CD14-positive monocyte (primary cell): Measurements from ENCODE around the gene RASGRP2. TPM values are rescaled to one million over a fixed set of nuclear protein-coding genes. Genes with fewer than 3 reads are reported as not detected.

ENCODE experiments used
- DNase-seq, 3 donors: peaks; one replicate each; pipeline ENCODE4 v3.0.0-alpha.2; 2011 to 2022
- H2AFZ ChIP-seq: 2 replicates; pipeline ENCODE4 v1.6.0; 2012; ENCODE audit warnings: mild to moderate bottlenecking, low read depth, low read length, inconsistent platforms; ENCODE audit not compliant: insufficient read depth, poor library complexity, severe bottlenecking
- H3K27ac ChIP-seq, 2 donors: 1 replicate in 1 of 2; 2 replicates in 1 of 2; pipeline ENCODE4 v1.5.1; 2012 to 2013; ENCODE audit warnings: low read length in 2 of 2, control low read depth in 1 of 2, inconsistent platforms in 1 of 2, low read depth in 1 of 2, mild to moderate bottlenecking in 1 of 2
- H3K27me3 ChIP-seq, 2 donors: one replicate each; pipeline versions ENCODE4 v1.6.0 to v1.6.1; 2011 to 2013; ENCODE audit warnings: low read length in 2 of 2; ENCODE audit not compliant: control insufficient read depth in 2 of 2, insufficient read depth in 2 of 2
- H3K36me3 ChIP-seq, 2 donors: replicated peaks in 1 of 2; 1 replicate in 1 of 2; 2 replicates in 1 of 2; pipeline versions ENCODE4 v1.5.1 to v1.6.1; 2012 to 2013; ENCODE audit warnings: low read length in 2 of 2, control low read depth in 1 of 2, inconsistent platforms in 1 of 2, mild to moderate bottlenecking in 1 of 2; ENCODE audit not compliant: insufficient read depth in 2 of 2, control insufficient read depth in 1 of 2
- H3K4me1 ChIP-seq, 2 donors: 1 replicate in 1 of 2; 2 replicates in 1 of 2; pipeline versions ENCODE4 v1.5.1 to v1.6.1; 2012 to 2013; ENCODE audit warnings: low read length in 2 of 2, control low read depth in 1 of 2, inconsistent platforms in 1 of 2, mild to moderate bottlenecking in 1 of 2, moderate library complexity in 1 of 2; ENCODE audit not compliant: insufficient read depth in 2 of 2, control insufficient read depth in 1 of 2
- H3K4me2 ChIP-seq: replicated peaks from 2 replicates; pipeline ENCODE3; 2012; ENCODE audit warnings: low read length, moderate library complexity, mild to moderate bottlenecking; ENCODE audit not compliant: poor library complexity, severe bottlenecking; ENCODE audit errors: extremely low read depth
- H3K4me3 ChIP-seq, 3 experiments: fragments of 200-600 bp in 1 of 3; sonication (generic) in 1 of 3; replicated peaks in 1 of 3; 1 replicate in 2 of 3; 2 replicates in 1 of 3; pipeline ENCODE4 v1.5.1; 2011 to 2013; ENCODE audit warnings: low read length in 3 of 3, mild to moderate bottlenecking in 3 of 3, control low read depth in 2 of 3, low read depth in 2 of 3, inconsistent platforms in 1 of 3, moderate library complexity in 1 of 3
- H3K79me2 ChIP-seq: 2 replicates; pipeline ENCODE4 v1.6.0; 2012; ENCODE audit warnings: mild to moderate bottlenecking, control low read depth, inconsistent platforms, low read length, moderate library complexity; ENCODE audit not compliant: insufficient read depth
- H3K9ac ChIP-seq: 2 replicates; pipeline ENCODE4 v1.6.0; 2017; ENCODE audit warnings: low read length, mild to moderate bottlenecking; ENCODE audit not compliant: insufficient read depth, poor library complexity, severe bottlenecking
- H3K9me3 ChIP-seq, 2 donors: replicated peaks in 1 of 2; 1 replicate in 1 of 2; 2 replicates in 1 of 2; pipeline versions ENCODE4 v1.5.1 to v1.6.1; 2012 to 2013; ENCODE audit warnings: low read length in 2 of 2, control low read depth in 1 of 2; ENCODE audit not compliant: control insufficient read depth in 1 of 2, insufficient read depth in 1 of 2
- H4K20me1 ChIP-seq: 2 replicates; pipeline ENCODE4 v1.6.0; 2012; ENCODE audit warnings: mild to moderate bottlenecking, low read length, control low read depth, moderate library complexity; ENCODE audit not compliant: insufficient read depth
- H3K27ac Mint-ChIP-seq, 7 donors: one replicate each; pipeline ENCODE4 v1.8.0; 2020; ENCODE audit warnings: mild to moderate bottlenecking in 7 of 7, mixed read lengths in 7 of 7, moderate library complexity in 6 of 7, inconsistent platforms in 2 of 7
- H3K27me3 Mint-ChIP-seq, 3 donors: one replicate each; pipeline ENCODE4 v1.8.0; 2021 to 2022; ENCODE audit warnings: low read depth in 3 of 3, mild to moderate bottlenecking in 3 of 3, mixed read lengths in 3 of 3, moderate library complexity in 3 of 3, inconsistent platforms in 1 of 3
- H3K36me3 Mint-ChIP-seq, 2 donors: one replicate each; pipeline ENCODE4 v1.8.0; 2020; ENCODE audit warnings: mixed read lengths in 2 of 2, inconsistent platforms in 1 of 2, mild to moderate bottlenecking in 1 of 2
- H3K4me1 Mint-ChIP-seq: one replicate; pipeline ENCODE4 v1.8.0; 2020; ENCODE audit warnings: mild to moderate bottlenecking, mixed read lengths
- H3K4me3 Mint-ChIP-seq, 2 donors: one replicate each; pipeline ENCODE4 v1.8.0; 2020; ENCODE audit warnings: mild to moderate bottlenecking in 2 of 2, mixed read lengths in 2 of 2, moderate library complexity in 1 of 2
- H3K9me3 Mint-ChIP-seq, 7 donors: one replicate each; pipeline ENCODE4 v1.8.0; 2020 to 2022; ENCODE audit warnings: mixed read lengths in 7 of 7, mild to moderate bottlenecking in 6 of 7, moderate library complexity in 6 of 7, inconsistent platforms in 2 of 7
- WGBS: methylation state at CpG from one replicate; pipeline ENCODE4 v1.1.5; 2013; ENCODE audit warnings: missing lambda C conversion rate; ENCODE audit not compliant: insufficient coverage; 5-methylcytosine and 5-hydroxymethylcytosine counted together
- intact Hi-C, 2 donors: fragments of 100-400 bp; cut with micrococcal nuclease; formaldehyde crosslinking; loops; one replicate each; pipeline versions ENCODE4 v1.15.0 to v1.15.1; 2023
- polyA plus RNA-seq, 3 donors: library from polyadenylated mRNA; depleted of rRNA in 1 of 3; unstranded in 2 of 3; stranded (reverse) in 1 of 3; fragments of 300-500 nt in 2 of 3; fragments of >200 nt in 1 of 3; fragmentation: Illumina TruSeq in 2 of 3; gene quantifications; 1 replicate in 2 of 3; 2 replicates in 1 of 3; pipeline ENCODE4 v1.2.3, GENCODE V29; 2012 to 2021
- TF ChIP-seq, protein P1 (sequence below): fragments of 200-600 bp; IDR thresholded peaks from one replicate; pipeline ENCODE4 v1.8.0; 2022; ENCODE audit warnings: antibody characterized with exemption, mild to moderate bottlenecking

RASGRP2 gene
- polyA plus RNA-seq, 3 donors, result 67.6 to 242 (median 68.8) TPM

GRCh38 chr11:64698427-64698826 lies 45.5 kb downstream of the RASGRP2 start:
- no CpG with 5 or more reads among the region's 1 CpG for WGBS
- H3K9ac ChIP-seq, result no peak overlapping the region
- H2AFZ ChIP-seq, result no peak overlapping the region
- no peaks in the 10 kb centered on the region for H3K4me1 ChIP-seq
- TF ChIP-seq, protein P1, sequence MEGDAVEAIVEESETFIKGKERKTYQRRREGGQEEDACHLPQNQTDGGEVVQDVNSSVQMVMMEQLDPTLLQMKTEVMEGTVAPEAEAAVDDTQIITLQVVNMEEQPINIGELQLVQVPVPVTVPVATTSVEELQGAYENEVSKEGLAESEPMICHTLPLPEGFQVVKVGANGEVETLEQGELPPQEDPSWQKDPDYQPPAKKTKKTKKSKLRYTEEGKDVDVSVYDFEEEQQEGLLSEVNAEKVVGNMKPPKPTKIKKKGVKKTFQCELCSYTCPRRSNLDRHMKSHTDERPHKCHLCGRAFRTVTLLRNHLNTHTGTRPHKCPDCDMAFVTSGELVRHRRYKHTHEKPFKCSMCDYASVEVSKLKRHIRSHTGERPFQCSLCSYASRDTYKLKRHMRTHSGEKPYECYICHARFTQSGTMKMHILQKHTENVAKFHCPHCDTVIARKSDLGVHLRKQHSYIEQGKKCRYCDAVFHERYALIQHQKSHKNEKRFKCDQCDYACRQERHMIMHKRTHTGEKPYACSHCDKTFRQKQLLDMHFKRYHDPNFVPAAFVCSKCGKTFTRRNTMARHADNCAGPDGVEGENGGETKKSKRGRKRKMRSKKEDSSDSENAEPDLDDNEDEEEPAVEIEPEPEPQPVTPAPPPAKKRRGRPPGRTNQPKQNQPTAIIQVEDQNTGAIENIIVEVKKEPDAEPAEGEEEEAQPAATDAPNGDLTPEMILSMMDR, result no peak
- no peaks in the 10 kb centered on the region for H3K9me3 ChIP-seq
- H4K20me1 ChIP-seq, result no peaks in the 10 kb centered on the region
- DNase-seq, result no peak
- H3K27me3 Mint-ChIP-seq, result peaks cover 7 to 27% (median 21%) of the 10 kb centered on the region in 3 donors
- H3K79me2 ChIP-seq, result no peaks in the 10 kb centered on the region
- no peak overlapping the region for H3K27ac ChIP-seq
- H3K4me3 ChIP-seq, result no peak overlapping the region
- H3K27ac Mint-ChIP-seq, result no peak overlapping the region
- H3K36me3 ChIP-seq, result no peaks in the 10 kb centered on the region
- no peak overlapping the region for H3K4me2 ChIP-seq
- H3K27me3 ChIP-seq, result peaks cover under 1 to 5% of the 10 kb centered on the region in 2 donors
- H3K36me3 Mint-ChIP-seq, result no peaks in the 10 kb centered on the region
- peaks cover under 1% of the 10 kb centered on the region for H3K4me1 Mint-ChIP-seq
- H3K9me3 Mint-ChIP-seq, result peaks cover 0 to 2% (median 0%) of the 10 kb centered on the region in 7 donors
- intact Hi-C loops, result no loop called here
- no peak overlapping the region for H3K4me3 Mint-ChIP-seq

GRCh38 chr11:64697663-64698375 lies 46.1 kb downstream of the RASGRP2 start:
- Mint-ChIP-seq H3K4me3 (no peak overlapping the region), H3K9me3 (peaks cover 0 to 2% (median 0%) of the 10 kb centered on the region in 7 donors), H3K27ac (no peak overlapping the region), H3K36me3 (no peaks in the 10 kb centered on the region), H3K4me1 (peaks cover 7% of the 10 kb centered on the region), H3K27me3 (peaks cover 13 to 33% (median 27%) of the 10 kb centered on the region in 3 donors)
- H4K20me1 ChIP-seq, result no peaks in the 10 kb centered on the region
- H3K79me2 ChIP-seq, result no peaks in the 10 kb centered on the region
- peaks cover 4 to 5% of the 10 kb centered on the region in 2 donors for H3K4me1 ChIP-seq
- WGBS, result 95% methylated on average over 6 of the region's 7 CpGs
- intact Hi-C loops, result no loop called here
- H3K9me3 ChIP-seq, result no peaks in the 10 kb centered on the region
- H3K9ac ChIP-seq, result no peak overlapping the region
- no peak overlapping the region for H2AFZ ChIP-seq
- H3K27ac ChIP-seq, result no peak overlapping the region
- no peak overlapping the region for H3K4me3 ChIP-seq
- TF ChIP-seq, protein P1, result no peak
- H3K27me3 ChIP-seq, result peaks cover 4 to 11% of the 10 kb centered on the region in 2 donors
- no peaks in the 10 kb centered on the region for H3K36me3 ChIP-seq
- H3K4me2 ChIP-seq, result no peak overlapping the region
- no peak for DNase-seq
